Esophagus muscularis mucosa (tissue), 4 donors: Measurements from ENCODE around the gene TTC3.

ENCODE experiments used
- EP300 ChIP-seq: sonication (generic); formaldehyde crosslinking; IDR thresholded peaks from one replicate; pipeline ENCODE4 v1.6.1; 2017; ENCODE audit warnings: antibody characterized with exemption
- POLR2AphosphoS5 ChIP-seq, 2 donors: sonication (generic); formaldehyde crosslinking; IDR thresholded peaks; one replicate each; pipeline ENCODE4 v1.6.1; 2017; ENCODE audit warnings: antibody characterized with exemption in 2 of 2
- TF ChIP-seq, protein P1 (sequence below), 3 experiments: fragments of 200-600 bp in 2 of 3; fragments of 450-650 bp in 1 of 3; sonication (generic) in 2 of 3; IDR thresholded peaks; one replicate each; pipeline ENCODE4 v1.5.1; 2017 to 2019; ENCODE audit warnings: antibody characterized with exemption in 3 of 3, mild to moderate bottlenecking in 2 of 3, moderate library complexity in 1 of 3

DNA sequence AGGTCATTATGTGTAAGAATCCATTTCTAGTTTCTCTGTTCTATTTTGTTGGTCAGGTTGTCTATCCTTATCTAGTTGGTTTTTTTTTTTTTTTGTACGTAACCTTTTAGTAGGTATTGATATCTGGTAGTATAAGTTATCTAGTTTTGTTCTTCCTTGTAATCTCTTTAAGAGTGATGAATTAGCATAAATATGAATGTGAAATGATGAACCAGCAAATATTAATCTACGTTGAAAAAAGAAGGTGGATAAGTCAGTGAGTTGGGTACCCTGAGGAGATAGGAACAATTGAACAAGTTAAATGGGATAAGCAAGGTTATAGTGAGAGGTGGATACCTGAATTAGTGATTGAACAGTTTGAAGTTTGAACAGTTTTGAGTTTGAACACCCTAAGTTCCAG is 33.9 kb downstream of the TTC3 start:
- no peak for TF ChIP-seq POLR2AphosphoS5 (IDR thresholded peaks at IDR 0.05)
- no peak for TF ChIP-seq EP300
- TF ChIP-seq, protein P1, sequence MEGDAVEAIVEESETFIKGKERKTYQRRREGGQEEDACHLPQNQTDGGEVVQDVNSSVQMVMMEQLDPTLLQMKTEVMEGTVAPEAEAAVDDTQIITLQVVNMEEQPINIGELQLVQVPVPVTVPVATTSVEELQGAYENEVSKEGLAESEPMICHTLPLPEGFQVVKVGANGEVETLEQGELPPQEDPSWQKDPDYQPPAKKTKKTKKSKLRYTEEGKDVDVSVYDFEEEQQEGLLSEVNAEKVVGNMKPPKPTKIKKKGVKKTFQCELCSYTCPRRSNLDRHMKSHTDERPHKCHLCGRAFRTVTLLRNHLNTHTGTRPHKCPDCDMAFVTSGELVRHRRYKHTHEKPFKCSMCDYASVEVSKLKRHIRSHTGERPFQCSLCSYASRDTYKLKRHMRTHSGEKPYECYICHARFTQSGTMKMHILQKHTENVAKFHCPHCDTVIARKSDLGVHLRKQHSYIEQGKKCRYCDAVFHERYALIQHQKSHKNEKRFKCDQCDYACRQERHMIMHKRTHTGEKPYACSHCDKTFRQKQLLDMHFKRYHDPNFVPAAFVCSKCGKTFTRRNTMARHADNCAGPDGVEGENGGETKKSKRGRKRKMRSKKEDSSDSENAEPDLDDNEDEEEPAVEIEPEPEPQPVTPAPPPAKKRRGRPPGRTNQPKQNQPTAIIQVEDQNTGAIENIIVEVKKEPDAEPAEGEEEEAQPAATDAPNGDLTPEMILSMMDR (IDR thresholded peaks at IDR 0.05) = no peak
